NCI-H2227 (cell line): ENCODE results near the gene TNS2.
"Not testable (repeated sequence)": the region's sequence is repeated elsewhere in the genome, so short reads cannot be mapped to it uniquely, and the experiment has no call there.

ENCODE experiments used
- DNase-seq: peaks from one replicate; lab custom pipeline; 2025; ENCODE audit not compliant: unreplicated experiment; lab: John Stamatoyannopoulos, UW

TNS2 gene

GRCh38 chr12:53049571-53050318 lies at the start of gene TNS2:
Gene TNS2 (plus strand): TSS chr12:53050065. CDS start chr12:53050186, 121 bp downstream.
- no peak for DNase-seq

DNA sequence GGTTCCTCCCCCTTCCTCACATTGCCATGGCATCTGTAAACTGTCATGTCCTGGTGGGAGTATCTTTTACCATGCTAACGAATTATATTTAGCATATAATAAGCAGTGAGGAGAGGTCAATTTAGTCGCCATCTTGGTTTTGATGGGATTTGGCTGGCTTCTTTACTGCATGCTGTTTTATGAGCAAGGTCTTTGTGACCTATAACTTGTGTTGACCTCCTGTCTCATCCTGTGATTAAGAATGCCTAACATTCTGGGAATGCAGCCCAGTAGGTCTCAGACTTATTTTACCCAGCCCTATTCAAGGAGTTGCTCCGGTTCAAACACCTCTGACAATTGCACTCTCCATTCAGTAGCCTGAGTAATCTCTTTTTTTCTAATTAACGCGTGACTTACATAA lies 45.7 kb upstream of the TNS2 start:
- DNase-seq = peak; percentile 46

- peak; percentile 71 for DNase-seq
Observed at GRCh38 chr12:53004582-53004981, 45.3 kb upstream of the TNS2 start.

GRCh38 chr12:53005215-53005985 lies 44.5 kb upstream of the TNS2 start:
- peak; percentile 33 for DNase-seq

DNA sequence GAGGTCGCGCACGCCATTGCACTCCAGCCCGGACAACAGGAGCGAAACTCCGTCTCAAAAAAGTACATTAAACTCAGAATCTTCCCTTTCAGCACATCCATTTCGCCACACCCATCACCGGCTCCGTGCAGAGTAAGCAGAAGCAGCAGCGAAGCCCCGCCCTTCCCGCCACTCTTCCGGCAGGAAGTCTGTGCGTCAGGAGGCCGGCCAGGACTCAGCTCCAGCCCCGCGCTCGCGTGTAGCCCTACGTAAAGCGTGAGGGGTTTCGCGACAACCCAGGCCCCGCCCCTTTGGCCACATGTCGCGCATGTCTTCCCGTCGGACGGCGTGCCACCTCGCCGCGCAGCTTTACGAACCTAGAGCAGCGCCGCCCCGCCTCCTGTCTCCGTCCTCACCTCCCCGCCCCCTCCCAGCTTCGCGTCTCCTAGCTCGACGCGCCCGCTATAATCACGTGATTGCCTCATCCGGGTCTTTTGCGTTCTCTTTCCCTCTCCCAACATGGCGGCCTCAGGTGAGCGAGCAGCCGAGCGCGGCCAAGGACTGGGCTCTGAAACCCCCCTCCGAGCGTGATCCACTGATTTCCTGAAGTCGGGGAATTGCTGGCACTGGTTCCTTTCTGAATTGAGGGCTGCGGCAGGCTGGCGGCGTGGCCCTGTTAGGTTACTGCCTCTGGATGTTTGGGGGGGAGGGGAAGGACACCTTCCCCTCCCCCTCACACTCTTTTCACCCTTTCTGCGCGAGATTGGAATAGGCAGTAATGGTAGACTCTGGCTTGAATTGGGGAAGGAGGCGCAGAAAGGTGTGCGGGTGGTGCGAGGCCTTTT lies 43.7 kb upstream of the TNS2 start, which contains the start of gene EIF4B:
EIF4B (plus strand) TSS at position 471 of the 824 bp plus-strand sequence; CDS start at position 499, 28 bp downstream.
- DNase-seq = peak; percentile 99

GRCh38 chr12:53006810-53007309 lies 43.0 kb upstream of the TNS2 start:
- DNase-seq = peak; percentile 75

GRCh38 chr12:53007343-53007742 lies 42.5 kb upstream of the TNS2 start:
- no peak for DNase-seq

DNA sequence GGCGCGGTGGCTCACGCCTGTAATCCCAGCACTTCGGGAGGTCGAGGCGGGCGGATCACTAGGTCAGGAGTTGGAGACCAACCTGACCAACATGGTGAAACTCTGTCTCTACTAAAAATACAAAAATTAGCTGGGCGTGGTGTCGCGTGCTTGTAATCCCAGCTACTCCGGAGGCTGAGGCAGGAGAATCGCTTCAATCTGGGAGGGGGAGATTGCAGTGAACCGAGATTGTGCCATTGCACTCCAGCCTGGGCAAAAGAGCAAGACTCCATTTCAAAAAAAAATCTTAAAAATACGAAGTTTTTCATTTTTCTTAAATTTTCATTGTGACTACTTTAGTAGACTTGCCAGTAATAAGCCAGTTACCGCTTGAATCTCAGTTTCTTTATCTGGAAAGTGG lies 41.1 kb upstream of the TNS2 start:
- not testable (repeated sequence) for DNase-seq

DNA sequence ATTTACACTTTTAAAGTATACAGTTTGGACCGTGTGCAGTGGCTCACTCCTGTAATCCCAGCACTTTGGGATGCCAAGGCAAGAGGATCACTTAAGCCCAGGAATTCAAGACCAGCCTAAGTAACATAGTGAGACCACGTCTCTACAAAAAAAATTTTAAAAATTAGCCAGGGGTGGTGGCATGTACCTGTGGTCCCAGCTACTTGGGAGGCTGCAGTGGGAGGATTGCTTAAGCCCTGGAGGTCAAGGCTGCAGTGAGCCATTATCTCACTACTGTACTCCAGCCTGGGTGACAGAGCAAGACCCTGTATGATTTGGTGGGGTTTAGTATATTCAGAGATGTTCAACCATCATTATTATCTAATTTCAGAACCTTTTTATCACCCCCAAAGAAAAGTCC lies 38.9 kb upstream of the TNS2 start:
- DNase-seq = no peak

- no peak for DNase-seq
Observed at GRCh38 chr12:53011889-53012288, 38.0 kb upstream of the TNS2 start.

GRCh38 chr12:53012928-53013327 lies 36.9 kb upstream of the TNS2 start:
- no peak for DNase-seq

DNA sequence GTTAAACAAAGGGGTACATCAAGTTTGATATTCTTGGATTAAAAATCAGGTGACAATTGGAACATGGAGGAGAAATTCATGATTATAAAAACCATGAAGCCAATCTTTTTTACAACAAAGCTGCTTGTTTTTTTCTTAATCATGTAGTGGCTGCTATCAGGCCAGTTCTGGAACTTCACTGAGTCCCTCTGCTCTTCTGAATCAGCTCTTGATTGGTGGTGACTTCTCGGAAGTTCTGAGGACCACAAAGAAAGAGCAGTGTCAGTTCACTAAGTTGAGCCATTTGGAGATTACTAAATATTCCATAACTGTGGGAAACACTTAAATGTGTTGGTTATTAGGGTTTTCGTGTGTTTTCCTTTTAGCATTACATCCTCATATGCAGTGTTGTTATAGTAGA lies 35.2 kb upstream of the TNS2 start:
- no peak for DNase-seq

DNA sequence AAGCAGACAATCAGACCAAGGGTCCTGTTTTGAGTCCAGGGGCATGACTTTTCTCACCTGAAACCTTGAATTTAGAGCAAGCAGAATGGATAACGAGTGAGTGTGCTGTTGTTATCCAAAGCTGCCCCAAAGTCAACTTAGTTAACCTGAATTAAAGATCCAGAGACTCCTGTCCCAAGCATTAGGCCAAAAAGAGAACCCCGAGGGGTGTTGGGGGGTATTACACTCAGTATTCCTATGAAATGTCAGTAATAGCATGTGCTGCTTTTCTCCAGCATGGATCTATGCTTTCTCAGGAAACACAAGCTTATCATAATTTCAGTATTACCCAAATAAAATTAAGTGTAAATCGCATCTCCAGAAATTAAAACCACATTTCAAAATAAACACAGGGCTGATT lies 24.6 kb upstream of the TNS2 start:
- no peak for DNase-seq

DNA sequence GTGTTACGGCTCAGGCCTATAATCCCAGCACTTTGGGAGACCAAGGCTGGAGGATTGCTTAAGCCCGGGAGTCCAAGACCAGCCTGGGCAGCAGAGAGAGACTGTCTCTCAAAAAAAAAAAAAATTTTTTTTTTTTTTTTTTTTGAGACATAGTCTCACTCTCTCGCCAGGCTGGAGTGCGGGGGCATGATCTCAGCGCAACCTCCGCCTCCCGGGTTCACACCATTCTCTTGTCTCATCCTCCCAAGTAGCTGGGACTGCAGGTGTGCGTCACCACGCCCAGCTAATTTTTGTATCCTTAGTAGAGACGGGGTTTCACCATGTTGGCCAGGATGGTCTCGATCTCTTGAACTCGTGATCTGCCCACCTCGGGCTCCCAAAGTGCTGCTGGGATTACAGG lies 22.9 kb upstream of the TNS2 start:
- not testable (repeated sequence) for DNase-seq

GRCh38 chr12:53031616-53032015 lies 18.2 kb upstream of the TNS2 start:
- no peak for DNase-seq

DNA sequence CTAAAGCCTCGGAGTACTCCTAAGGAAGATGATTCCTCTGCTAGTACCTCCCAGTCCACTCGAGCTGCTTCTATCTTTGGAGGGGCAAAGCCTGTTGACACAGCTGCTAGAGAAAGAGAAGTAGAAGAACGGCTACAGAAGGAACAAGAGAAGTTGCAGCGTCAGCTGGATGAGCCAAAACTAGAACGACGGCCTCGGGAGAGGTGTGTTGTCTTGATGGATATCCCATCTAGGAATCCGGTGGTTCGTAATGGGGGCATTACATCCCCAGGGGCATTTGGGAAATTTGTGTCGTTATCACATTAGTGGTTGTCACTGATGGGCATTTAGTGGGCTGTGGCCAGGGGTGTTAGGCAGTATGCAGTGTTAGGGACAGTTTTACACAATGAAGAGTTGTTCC lies 16.0 kb upstream of the TNS2 start:
- DNase-seq = not testable (repeated sequence)

DNA sequence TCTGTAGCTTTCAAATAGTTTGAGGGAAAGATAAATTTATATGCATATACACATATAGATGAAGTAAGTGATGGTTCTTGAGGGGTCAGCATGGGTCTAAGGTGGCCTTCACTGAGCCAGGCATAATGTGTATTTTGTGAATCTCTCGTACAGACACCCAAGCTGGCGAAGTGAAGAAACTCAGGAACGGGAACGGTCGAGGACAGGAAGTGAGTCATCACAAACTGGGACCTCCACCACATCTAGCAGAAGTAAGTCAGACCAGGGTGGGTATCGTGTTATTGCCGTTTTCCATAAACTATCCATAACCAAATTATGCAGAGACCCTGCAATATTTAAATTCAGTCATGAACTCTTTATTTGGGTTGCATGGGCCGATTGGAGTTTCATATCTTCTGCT lies 15.4 kb upstream of the TNS2 start:
- DNase-seq = no peak

- no peak for DNase-seq
Observed at GRCh38 chr12:53036802-53037201, 13.1 kb upstream of the TNS2 start.

GRCh38 chr12:53039851-53040250 lies 10.0 kb upstream of the TNS2 start:
- DNase-seq = no peak

- no peak for DNase-seq
Observed at GRCh38 chr12:53042607-53043454, 7.0 kb upstream of the TNS2 start.
